Activated naive CD8-positive, alpha-beta T cell treated with anti-CD3 and anti-CD28 coated beads for 36 hours (primary cell): ENCODE results near the gene TEKT2. TPM values are rescaled to one million over a fixed set of nuclear protein-coding genes. Genes with fewer than 3 reads are reported as not detected.

ENCODE experiments used
- DNase-seq: peaks from one replicate; pipeline ENCODE4 v3.0.0; 2021
- H3K27ac Mint-ChIP-seq: one replicate; pipeline ENCODE4 v1.8.0; 2022; ENCODE audit warnings: mild to moderate bottlenecking, moderate library complexity, mixed read lengths
- H3K27me3 Mint-ChIP-seq: one replicate; pipeline ENCODE4 v1.8.0; 2022; ENCODE audit warnings: mild to moderate bottlenecking, mixed read lengths
- H3K36me3 Mint-ChIP-seq: one replicate; pipeline ENCODE4 v1.8.0; 2021; ENCODE audit warnings: mild to moderate bottlenecking, mixed read lengths
- H3K4me1 Mint-ChIP-seq: one replicate; pipeline ENCODE4 v1.8.0; 2021; ENCODE audit warnings: mixed read lengths
- H3K4me3 Mint-ChIP-seq: one replicate; pipeline ENCODE4 v1.8.0; 2022; ENCODE audit warnings: mild to moderate bottlenecking, moderate library complexity, mixed read lengths
- H3K9me3 Mint-ChIP-seq: one replicate; pipeline ENCODE4 v1.8.0; 2022; ENCODE audit warnings: mixed read lengths
- total RNA-seq, 2 experiments: library from RNA; stranded (reverse); gene quantifications; one replicate each; pipeline ENCODE4 v1.2.3, GENCODE V29; 2021

TEKT2 gene
- total RNA-seq, 2 experiments from 2014 or later: 0.19 TPM; not detected in 1

- Mint-ChIP-seq H3K4me3 (no peak overlapping the region), H3K27me3 (no peaks in the 10 kb centered on the region), H3K27ac (no peak overlapping the region), H3K9me3 (no peaks in the 10 kb centered on the region), H3K36me3 (peaks cover 22% of the 10 kb centered on the region), H3K4me1 (peaks cover 16% of the 10 kb centered on the region)
- DNase-seq: no peak
These were observed 9.3 kb downstream of the TEKT2 start for GRCh38 chr1:36093226-36093625.

DNA sequence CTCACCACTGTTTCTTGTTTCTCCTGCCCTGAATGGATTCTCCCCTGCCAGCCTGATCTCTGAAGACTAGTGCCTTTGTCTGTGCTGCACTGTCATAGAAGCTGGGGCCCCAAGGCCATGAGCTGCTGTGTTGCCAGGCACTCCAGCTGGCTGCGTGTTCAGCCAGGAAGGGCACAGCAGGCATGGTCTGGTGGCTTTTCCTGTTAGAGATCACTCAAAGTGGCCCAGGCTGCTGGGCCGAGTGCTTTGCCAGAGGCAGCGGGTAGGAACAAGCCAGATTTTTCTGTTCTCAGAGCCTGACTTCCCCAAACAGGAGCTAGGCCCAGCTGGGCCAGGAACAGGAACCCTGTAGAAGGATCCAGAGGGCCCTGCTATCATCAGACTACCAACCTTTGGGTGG, 10.0 kb downstream of the TEKT2 start:
- peak overlapping the region; percentile 63 for H3K27ac Mint-ChIP-seq
- no peaks in the 10 kb centered on the region for H3K9me3 Mint-ChIP-seq
- peaks cover 22% of the 10 kb centered on the region for H3K36me3 Mint-ChIP-seq
- no peaks in the 10 kb centered on the region for H3K27me3 Mint-ChIP-seq
- no peak overlapping the region for H3K4me3 Mint-ChIP-seq
- no peak for DNase-seq
- H3K4me1 Mint-ChIP-seq: peaks cover 16% of the 10 kb centered on the region

- peaks cover 18% of the 10 kb centered on the region for H3K36me3 Mint-ChIP-seq
- H3K27ac Mint-ChIP-seq: no peak overlapping the region
These were observed 10.7 kb downstream of the TEKT2 start for GRCh38 chr1:36094621-36095061.

DNA sequence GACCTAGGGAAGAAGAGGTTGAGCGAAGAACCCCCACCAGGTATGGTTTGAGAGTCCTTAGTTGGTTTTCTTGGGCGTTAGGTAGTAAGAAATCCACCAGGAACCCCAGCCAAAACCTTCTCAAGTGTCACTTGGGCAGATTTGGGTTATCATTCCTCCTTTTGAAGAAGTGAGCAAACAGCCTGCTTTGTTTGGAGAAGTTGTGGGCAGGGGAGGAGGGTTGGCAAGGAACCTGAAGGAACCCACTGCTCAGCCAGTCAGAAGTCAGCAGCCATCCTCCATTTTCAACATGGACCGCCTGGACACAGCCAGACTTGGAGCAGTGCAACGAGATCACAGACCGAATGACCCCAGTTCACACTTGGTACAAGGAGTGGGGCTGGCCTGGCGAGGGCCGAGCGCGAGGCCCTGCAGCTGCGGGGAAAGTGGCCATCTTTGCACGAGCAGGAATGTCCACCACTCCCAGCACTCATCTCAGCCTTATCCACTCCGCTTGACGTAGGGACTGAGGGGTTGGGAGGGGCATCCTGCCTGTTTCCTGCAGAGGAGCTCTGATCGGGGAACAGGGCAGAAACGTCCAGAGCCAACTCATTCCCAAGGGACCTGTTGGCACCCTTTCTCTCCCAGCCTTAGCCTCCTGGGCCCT, 12.0 kb downstream of the TEKT2 start:
- no peak for DNase-seq
- Mint-ChIP-seq H3K36me3 (peaks cover 13% of the 10 kb centered on the region), H3K4me3 (no peak overlapping the region)

More at GRCh38 chr1:36094621-36095061, 10.7 kb downstream of the TEKT2 start:
- H3K9me3 Mint-ChIP-seq: no peaks in the 10 kb centered on the region
- no peaks in the 10 kb centered on the region for H3K27me3 Mint-ChIP-seq
- DNase-seq: no peak
- H3K4me3 Mint-ChIP-seq: no peak overlapping the region
- peaks cover 12% of the 10 kb centered on the region for H3K4me1 Mint-ChIP-seq

DNA sequence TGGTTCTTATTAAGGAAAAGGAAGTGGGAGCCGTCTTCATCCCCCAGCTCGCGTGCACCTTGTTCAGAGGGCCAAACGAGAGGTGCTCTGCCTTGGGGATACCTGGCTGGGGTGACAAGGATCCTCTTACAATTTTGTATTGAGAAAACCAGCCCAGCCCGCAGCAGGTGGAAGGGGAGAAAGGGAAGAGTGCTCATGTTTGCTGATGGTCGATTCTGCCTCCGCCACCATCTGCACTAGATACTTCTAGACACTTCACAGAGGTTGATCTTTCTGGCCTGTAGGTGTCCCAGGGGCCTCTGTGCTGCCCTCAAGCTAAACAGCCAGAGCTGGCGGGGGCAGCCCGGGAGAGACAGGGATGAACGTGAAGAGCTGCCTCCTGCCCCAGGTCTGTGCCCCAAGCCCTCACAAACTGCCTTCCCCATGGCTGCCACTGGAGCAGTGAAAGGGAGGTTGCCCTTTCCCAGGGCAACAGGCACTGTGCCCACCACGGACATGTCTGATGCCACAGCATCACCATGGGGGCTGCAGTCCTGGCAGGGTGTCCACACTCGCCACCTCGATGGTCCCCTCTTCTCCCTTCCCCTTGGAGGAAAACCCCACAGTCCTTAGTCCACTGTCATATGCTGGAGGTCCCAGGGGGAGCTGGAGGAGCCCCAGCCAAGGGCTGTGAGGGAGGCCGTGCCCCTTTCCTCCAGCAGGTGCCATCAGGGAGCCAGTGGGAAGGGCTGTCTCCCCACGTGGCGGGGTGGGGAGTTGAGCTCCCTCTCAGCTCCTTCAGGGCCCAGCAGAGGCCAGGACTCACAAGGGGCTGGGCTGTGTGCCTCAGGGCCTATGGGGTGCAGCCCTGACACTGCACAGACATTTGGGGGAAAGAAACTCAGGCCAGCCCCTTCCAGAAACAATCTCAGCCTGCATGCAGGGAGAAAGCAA, 12.9 kb downstream of the TEKT2 start:
- Mint-ChIP-seq H3K27me3 (no peaks in the 10 kb centered on the region), H3K27ac (no peak overlapping the region), H3K9me3 (no peaks in the 10 kb centered on the region), H3K4me3 (no peak overlapping the region), H3K4me1 (peaks cover 5% of the 10 kb centered on the region), H3K36me3 (peaks cover 12% of the 10 kb centered on the region)
- no peak for DNase-seq

More for the DNA sequence above, 12.0 kb downstream of the TEKT2 start:
- peaks cover 9% of the 10 kb centered on the region for H3K4me1 Mint-ChIP-seq
- H3K9me3 Mint-ChIP-seq: no peaks in the 10 kb centered on the region
- H3K27me3 Mint-ChIP-seq: no peaks in the 10 kb centered on the region
- no peak overlapping the region for H3K27ac Mint-ChIP-seq

DNA sequence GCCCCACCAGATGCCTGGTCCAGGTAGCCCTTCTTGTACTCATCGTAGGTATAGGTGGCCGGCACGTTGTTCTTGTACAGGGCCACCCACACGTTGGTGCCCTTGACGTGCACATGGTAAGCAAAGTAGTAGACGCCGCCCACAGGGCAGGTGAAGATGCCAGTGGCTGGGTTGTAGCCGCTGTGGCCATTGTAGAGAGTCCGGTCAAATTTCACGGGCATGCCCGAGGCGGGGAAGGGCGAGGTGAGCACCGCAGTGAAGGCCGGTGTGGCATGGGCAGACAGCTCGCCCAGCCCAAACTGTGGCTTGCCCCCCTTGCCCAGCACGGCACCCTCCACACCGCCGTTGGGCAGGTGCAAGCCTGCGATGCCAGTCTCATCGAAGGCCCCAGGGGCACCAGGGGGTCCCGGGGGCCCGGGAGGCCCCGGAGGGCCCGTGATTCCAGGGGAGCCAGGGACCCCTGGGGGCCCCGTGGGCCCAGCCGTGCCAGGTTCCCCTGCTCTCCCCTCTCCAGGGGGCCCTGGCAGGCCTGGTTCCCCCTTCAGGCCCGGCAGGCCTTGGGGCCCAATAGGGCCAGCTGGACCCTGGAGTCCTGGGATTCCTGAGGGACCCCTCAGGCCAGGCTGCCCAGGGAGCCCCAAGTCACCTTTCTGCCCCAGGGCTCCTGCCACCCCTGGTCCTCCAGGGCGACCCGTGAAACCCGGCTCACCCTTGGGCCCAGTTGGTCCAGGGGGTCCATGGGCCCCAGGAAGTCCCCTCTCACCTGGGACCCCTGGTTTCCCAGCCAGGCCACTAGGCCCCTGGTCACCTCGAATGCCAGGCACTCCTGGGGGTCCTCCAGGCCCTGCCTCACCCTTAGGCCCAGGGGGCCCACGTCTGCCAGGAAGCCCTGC, 14.0 kb downstream of the TEKT2 start:
- Mint-ChIP-seq H3K27ac (no peak overlapping the region), H3K4me1 (peaks cover 3% of the 10 kb centered on the region), H3K27me3 (no peaks in the 10 kb centered on the region), H3K36me3 (peaks cover 4% of the 10 kb centered on the region), H3K4me3 (no peak overlapping the region), H3K9me3 (no peaks in the 10 kb centered on the region)
- no peak for DNase-seq

- H3K27ac Mint-ChIP-seq: no peak overlapping the region
- no peaks in the 10 kb centered on the region for H3K9me3 Mint-ChIP-seq
- H3K36me3 Mint-ChIP-seq: peaks cover 4% of the 10 kb centered on the region
- H3K4me1 Mint-ChIP-seq: peaks cover 3% of the 10 kb centered on the region
- H3K27me3 Mint-ChIP-seq: no peaks in the 10 kb centered on the region
- H3K4me3 Mint-ChIP-seq: no peak overlapping the region
- no peak for DNase-seq
These were observed 14.9 kb downstream of the TEKT2 start for GRCh38 chr1:36098650-36099365.

GRCh38 chr1:36099681-36100341, 15.9 kb downstream of the TEKT2 start:
- H3K27ac Mint-ChIP-seq: no peak overlapping the region
- no peaks in the 10 kb centered on the region for H3K9me3 Mint-ChIP-seq
- no peaks in the 10 kb centered on the region for H3K27me3 Mint-ChIP-seq
- no peak overlapping the region for H3K4me3 Mint-ChIP-seq
- peak; percentile 73 for DNase-seq
- H3K4me1 Mint-ChIP-seq: peaks cover 3% of the 10 kb centered on the region
- H3K36me3 Mint-ChIP-seq: peaks cover 4% of the 10 kb centered on the region

DNA sequence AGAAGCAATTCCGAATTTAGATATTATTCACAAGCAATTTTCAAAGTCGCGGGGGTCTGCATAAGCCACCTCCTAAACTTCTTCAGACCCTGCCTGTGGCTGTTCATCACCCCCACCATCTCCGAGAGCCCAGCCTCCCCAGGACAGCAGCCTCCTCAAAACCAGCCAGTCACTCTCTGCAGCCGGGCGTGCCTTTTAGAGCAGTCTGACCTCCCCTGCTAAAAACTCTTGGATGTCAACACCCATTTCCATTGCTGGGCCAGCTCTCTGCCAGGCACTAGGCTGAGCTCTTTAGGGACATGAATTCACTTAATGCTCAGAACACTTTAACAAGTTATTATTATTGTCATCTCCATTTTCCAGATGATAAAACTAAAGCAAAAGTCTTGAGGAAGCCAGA, 16.5 kb downstream of the TEKT2 start:
- H3K27ac Mint-ChIP-seq: no peak overlapping the region
- peaks cover 3% of the 10 kb centered on the region for H3K4me1 Mint-ChIP-seq
- H3K27me3 Mint-ChIP-seq: no peaks in the 10 kb centered on the region
- H3K36me3 Mint-ChIP-seq: peaks cover 4% of the 10 kb centered on the region
- H3K4me3 Mint-ChIP-seq: no peak overlapping the region
- DNase-seq: no peak
- no peaks in the 10 kb centered on the region for H3K9me3 Mint-ChIP-seq

DNA sequence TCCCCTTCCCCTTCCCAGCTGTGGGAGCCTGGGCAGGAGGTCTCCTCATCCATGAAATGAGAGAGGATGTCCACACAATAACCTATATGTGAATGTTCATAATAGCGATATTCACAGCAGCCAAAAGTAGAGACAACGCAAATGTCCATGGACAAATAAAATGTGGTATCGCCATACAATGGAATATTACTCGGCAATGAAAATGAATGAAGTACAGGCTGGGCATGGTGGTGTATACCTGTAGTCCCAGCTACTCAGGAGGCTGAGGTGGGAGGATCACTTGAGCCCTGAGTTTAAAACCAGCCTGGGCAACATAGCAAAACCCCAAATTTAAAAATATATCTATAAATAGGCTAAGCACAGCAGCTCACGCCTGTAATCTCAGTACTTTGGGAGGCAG, 17.7 kb downstream of the TEKT2 start:
- Mint-ChIP-seq H3K4me3 (no peak overlapping the region), H3K36me3 (no peaks in the 10 kb centered on the region), H3K4me1 (peaks cover 3% of the 10 kb centered on the region), H3K27ac (no peak overlapping the region), H3K27me3 (no peaks in the 10 kb centered on the region), H3K9me3 (no peaks in the 10 kb centered on the region)
- DNase-seq: no peak

GRCh38 chr1:36106269-36106668, 22.4 kb downstream of the TEKT2 start:
- Mint-ChIP-seq H3K27me3 (no peaks in the 10 kb centered on the region), H3K4me1 (peaks cover 14% of the 10 kb centered on the region), H3K36me3 (no peaks in the 10 kb centered on the region), H3K9me3 (no peaks in the 10 kb centered on the region), H3K4me3 (no peak overlapping the region), H3K27ac (no peak overlapping the region)
- DNase-seq: no peak

DNA sequence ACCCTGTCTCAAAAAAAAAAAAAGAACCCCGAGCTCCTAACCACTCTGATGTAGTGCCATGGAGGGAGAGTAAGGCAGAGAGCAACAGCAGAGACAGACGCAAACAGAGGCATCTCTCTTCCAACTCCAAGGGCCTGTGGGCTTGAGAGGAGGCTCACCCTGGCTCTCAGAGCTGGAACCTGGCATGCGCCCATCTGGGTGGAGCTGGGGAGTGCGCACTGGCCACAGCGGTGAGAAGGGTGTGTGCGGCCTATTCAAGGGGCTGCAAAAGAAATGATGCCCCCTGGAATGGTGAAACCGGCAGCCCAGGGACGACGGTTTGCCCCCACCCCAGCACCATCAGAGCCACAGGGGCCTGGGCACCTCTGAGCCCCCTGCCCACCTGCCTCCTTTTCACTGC, 23.5 kb downstream of the TEKT2 start:
- Mint-ChIP-seq H3K36me3 (no peaks in the 10 kb centered on the region), H3K9me3 (no peaks in the 10 kb centered on the region), H3K27ac (no peak overlapping the region), H3K27me3 (no peaks in the 10 kb centered on the region), H3K4me1 (peaks cover 16% of the 10 kb centered on the region), H3K4me3 (no peak overlapping the region)
- DNase-seq: no peak

- H3K27ac Mint-ChIP-seq: no peak overlapping the region
- no peaks in the 10 kb centered on the region for H3K9me3 Mint-ChIP-seq
These were observed 24.4 kb downstream of the TEKT2 start for GRCh38 chr1:36108314-36108713.

More at GRCh38 chr1:36108314-36108713, 24.4 kb downstream of the TEKT2 start:
- no peak for DNase-seq
- Mint-ChIP-seq H3K4me1 (peaks cover 16% of the 10 kb centered on the region), H3K36me3 (no peaks in the 10 kb centered on the region), H3K4me3 (no peak overlapping the region), H3K27me3 (no peaks in the 10 kb centered on the region)
